Endothelial cell (in vitro differentiated cells): Measurements from ENCODE around the gene RAB25. TPM values are rescaled to one million over a fixed set of nuclear protein-coding genes. Genes with fewer than 3 reads are reported as not detected.

Experiments used
- DNase-seq: peaks from one replicate; pipeline ENCODE4 v3.0.0; 2021; ENCODE audit warnings: low spot score
- H3K27ac Mint-ChIP-seq: one replicate; pipeline ENCODE4 v1.8.0; 2021; ENCODE audit warnings: mixed read lengths, inconsistent platforms; ENCODE audit not compliant: unreplicated experiment
- H3K27me3 Mint-ChIP-seq: one replicate; pipeline ENCODE4 v1.8.0; 2021; ENCODE audit warnings: mild to moderate bottlenecking, moderate library complexity, mixed read lengths, inconsistent platforms; ENCODE audit not compliant: unreplicated experiment
- H3K36me3 Mint-ChIP-seq: one replicate; pipeline ENCODE4 v1.8.0; 2021; ENCODE audit warnings: mild to moderate bottlenecking, low read depth, mixed read lengths, inconsistent platforms; ENCODE audit not compliant: unreplicated experiment
- H3K4me1 Mint-ChIP-seq: one replicate; pipeline ENCODE4 v1.8.0; 2021; ENCODE audit warnings: mild to moderate bottlenecking, mixed read lengths, inconsistent platforms; ENCODE audit not compliant: unreplicated experiment
- H3K4me3 Mint-ChIP-seq: one replicate; pipeline ENCODE4 v1.8.0; 2021; ENCODE audit warnings: mild to moderate bottlenecking, mixed read lengths, inconsistent platforms; ENCODE audit not compliant: unreplicated experiment
- H3K9me3 Mint-ChIP-seq: one replicate; pipeline ENCODE4 v1.8.0; 2021; ENCODE audit warnings: mixed read lengths, inconsistent platforms; ENCODE audit not compliant: unreplicated experiment
- total RNA-seq: library from RNA; stranded (reverse); fragmentation: NEBNext Ultra II Directional; extraction: Animal tissue kit (Norgen Biotek cat#: 25700); gene quantifications from one replicate; pipeline ENCODE4 v1.2.1, GENCODE V29; 2021; ENCODE audit not compliant: unreplicated experiment
- TF ChIP-seq, protein P1 (sequence below): fragments of 200-600 bp; sonication (generic); IDR thresholded peaks from one replicate; pipeline ENCODE4 v1.5.0; 2021; ENCODE audit warnings: antibody characterized with exemption; ENCODE audit not compliant: unreplicated experiment

RAB25 gene
- total RNA-seq, 1 donor from 2014 or later = 1.6 TPM

DNA sequence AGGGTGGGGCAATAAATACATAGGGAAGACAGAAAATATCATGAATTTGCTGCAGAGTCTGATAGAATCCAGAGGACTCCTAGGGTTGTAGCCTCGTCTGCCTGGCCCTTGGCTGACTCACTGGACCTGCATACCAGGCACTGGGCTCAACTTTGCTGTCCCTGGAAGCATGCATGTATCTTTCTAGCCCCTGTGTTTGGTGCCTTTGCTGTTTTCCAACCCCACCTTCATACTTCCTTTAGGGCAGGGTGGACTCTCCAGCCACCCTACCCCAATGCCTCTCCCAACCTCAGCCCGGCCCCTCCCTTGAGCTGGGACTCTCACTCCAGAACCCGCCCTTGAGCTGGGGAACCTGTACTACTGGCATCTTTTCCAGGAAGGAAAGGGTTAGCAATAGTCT is 1.2 kb downstream of the RAB25 start:
- DNase-seq = no peak
- Mint-ChIP-seq H3K4me3 (no peak overlapping the region), H3K4me1 (peaks cover 11% of the 10 kb centered on the region), H3K9me3 (no peaks in the 10 kb centered on the region), H3K27me3 (peaks cover 3% of the 10 kb centered on the region), H3K36me3 (peaks cover 10% of the 10 kb centered on the region), H3K27ac (no peak overlapping the region)
- TF ChIP-seq, protein P1, sequence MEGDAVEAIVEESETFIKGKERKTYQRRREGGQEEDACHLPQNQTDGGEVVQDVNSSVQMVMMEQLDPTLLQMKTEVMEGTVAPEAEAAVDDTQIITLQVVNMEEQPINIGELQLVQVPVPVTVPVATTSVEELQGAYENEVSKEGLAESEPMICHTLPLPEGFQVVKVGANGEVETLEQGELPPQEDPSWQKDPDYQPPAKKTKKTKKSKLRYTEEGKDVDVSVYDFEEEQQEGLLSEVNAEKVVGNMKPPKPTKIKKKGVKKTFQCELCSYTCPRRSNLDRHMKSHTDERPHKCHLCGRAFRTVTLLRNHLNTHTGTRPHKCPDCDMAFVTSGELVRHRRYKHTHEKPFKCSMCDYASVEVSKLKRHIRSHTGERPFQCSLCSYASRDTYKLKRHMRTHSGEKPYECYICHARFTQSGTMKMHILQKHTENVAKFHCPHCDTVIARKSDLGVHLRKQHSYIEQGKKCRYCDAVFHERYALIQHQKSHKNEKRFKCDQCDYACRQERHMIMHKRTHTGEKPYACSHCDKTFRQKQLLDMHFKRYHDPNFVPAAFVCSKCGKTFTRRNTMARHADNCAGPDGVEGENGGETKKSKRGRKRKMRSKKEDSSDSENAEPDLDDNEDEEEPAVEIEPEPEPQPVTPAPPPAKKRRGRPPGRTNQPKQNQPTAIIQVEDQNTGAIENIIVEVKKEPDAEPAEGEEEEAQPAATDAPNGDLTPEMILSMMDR = no peak

DNA sequence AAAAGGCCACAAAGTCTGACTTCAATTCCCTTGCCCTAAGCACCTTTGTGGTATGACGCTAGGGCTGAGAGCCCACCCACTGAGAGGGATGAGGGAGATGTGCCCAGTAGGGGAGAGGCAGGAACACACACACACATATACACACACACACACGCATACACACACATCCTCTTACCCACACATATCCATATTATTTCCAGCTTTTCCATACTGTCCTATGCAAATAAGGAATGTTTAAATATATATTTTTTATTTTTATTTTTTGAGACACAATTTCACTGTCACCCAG is 3.0 kb downstream of the RAB25 start:
- Mint-ChIP-seq H3K9me3 (no peaks in the 10 kb centered on the region), H3K36me3 (peaks cover 7% of the 10 kb centered on the region), H3K27ac (no peak overlapping the region), H3K4me1 (peaks cover 15% of the 10 kb centered on the region), H3K4me3 (no peak overlapping the region), H3K27me3 (peaks cover 3% of the 10 kb centered on the region)
- TF ChIP-seq, protein P1 = no peak
- no peak for DNase-seq

DNA sequence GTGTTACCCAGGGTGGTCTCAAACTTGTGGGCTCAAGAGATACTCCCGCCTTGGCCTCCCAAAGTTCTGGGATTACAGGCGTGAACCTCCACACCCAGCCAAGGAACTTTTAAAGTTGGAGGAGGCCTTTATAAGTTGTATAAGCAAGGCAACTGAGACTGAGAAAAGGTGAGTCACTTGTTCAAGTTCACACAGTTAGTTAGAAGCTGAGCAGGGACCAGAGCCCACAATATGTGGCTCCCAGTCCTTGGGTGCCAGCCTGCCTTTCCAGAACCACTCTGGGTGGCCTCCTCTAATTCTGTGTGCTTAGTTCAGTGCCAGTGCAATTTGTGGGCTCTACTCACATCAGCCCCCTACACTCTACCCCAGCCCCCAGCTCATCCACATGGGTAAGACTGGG is 3.7 kb downstream of the RAB25 start:
- no peak for DNase-seq
- H3K27me3 Mint-ChIP-seq = peaks cover 6% of the 10 kb centered on the region
- TF ChIP-seq, protein P1 = no peak
- H3K36me3 Mint-ChIP-seq = peaks cover 5% of the 10 kb centered on the region
- H3K4me1 Mint-ChIP-seq = peaks cover 16% of the 10 kb centered on the region
- H3K9me3 Mint-ChIP-seq = no peaks in the 10 kb centered on the region
- H3K27ac Mint-ChIP-seq = no peak overlapping the region
- no peak overlapping the region for H3K4me3 Mint-ChIP-seq

DNA sequence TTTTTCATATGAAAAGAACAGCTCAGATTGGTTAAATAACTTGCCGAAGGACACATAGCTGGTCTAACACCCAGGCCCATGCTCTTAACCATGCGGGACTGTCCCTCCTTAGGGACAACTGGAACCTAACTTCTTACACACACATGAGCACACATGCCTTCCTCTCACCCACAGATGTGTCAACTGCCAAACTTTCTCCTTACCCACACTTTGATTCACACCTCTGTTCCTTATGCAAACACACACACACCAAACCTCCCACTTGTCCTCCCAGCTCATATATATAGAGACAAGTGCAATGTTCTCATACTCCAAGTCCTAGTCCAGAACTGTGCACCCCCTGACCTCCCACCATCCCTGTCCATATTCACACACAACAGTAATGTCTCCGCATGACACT is 4.3 kb downstream of the RAB25 start:
- TF ChIP-seq, protein P1 = no peak
- H3K4me3 Mint-ChIP-seq = no peak overlapping the region
- DNase-seq = no peak
- no peaks in the 10 kb centered on the region for H3K9me3 Mint-ChIP-seq
- H3K4me1 Mint-ChIP-seq = peaks cover 22% of the 10 kb centered on the region
- peaks cover 5% of the 10 kb centered on the region for H3K36me3 Mint-ChIP-seq
- H3K27ac Mint-ChIP-seq = no peak overlapping the region
- H3K27me3 Mint-ChIP-seq = peaks cover 6% of the 10 kb centered on the region

DNA sequence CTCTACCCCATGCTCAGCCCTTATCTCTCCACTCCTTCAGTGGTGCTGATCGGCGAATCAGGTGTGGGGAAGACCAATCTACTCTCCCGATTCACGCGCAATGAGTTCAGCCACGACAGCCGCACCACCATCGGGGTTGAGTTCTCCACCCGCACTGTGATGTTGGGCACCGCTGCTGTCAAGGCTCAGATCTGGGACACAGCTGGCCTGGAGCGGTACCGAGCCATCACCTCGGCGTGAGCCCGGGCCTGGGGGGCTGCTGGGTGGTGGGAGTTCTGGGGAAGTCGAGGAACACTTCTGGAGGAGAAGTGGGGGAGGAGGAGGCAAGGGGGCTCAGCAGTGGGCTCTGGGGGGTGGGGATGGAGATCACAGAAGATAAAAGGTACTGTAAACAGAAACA is 4.9 kb downstream of the RAB25 start:
- TF ChIP-seq, protein P1 = no peak
- no peak overlapping the region for H3K27ac Mint-ChIP-seq
- H3K36me3 Mint-ChIP-seq = peaks cover 5% of the 10 kb centered on the region

More for the DNA sequence above, 4.9 kb downstream of the RAB25 start:
- no peaks in the 10 kb centered on the region for H3K9me3 Mint-ChIP-seq
- peaks cover 26% of the 10 kb centered on the region for H3K4me1 Mint-ChIP-seq
- H3K4me3 Mint-ChIP-seq = no peak overlapping the region
- peaks cover 8% of the 10 kb centered on the region for H3K27me3 Mint-ChIP-seq
- no peak for DNase-seq
